ENCODE data around the gene ABAT. TPM values are rescaled to one million over a fixed set of nuclear protein-coding genes. Genes with fewer than 3 reads are reported as not detected.

The ABAT gene
- total and polyA plus RNA-seq, 10 of the 15 experiments (the other 5 are each of a cell fraction or from before 2014, with no cell fraction given) = 1.0 to 10.6 (median 1.9) TPM

- FAIRE-seq (no peak), DNase-seq (ENCODE audit: low read depth, low spot score) (no peak), ATAC-seq (no peak)
- Histone ChIP-seq H2AFZ (ENCODE audit: control insufficient read depth, low read depth, low read length) (no peak overlapping the region), H3K4me1 (ENCODE audit: control insufficient read depth, insufficient read depth, low read length) (no peaks in the 10 kb centered on the region), H3K9me3 (replicated peaks; ENCODE audit: control insufficient read depth, insufficient read depth, low read length) (no peaks in the 10 kb centered on the region; the same call in 2 of the 3 replicates), H3K4me2 (ENCODE audit: control insufficient read depth, insufficient read depth) (no peak overlapping the region), H3K9ac (ENCODE audit: control insufficient read depth, insufficient read depth, low read length) (no peak overlapping the region), H3K27me3 (replicated peaks in 1 of 2; ENCODE audit: control insufficient read depth in 2 of 2, insufficient read depth in 2 of 2, low read length in 1 of 2) (no peaks in the 10 kb centered on the region), H3K4me3 (no peak overlapping the region), H3K27ac (ENCODE audit: control insufficient read depth, insufficient read depth) (no peak overlapping the region), H4K20me1 (ENCODE audit: control insufficient read depth, insufficient read depth) (no peaks in the 10 kb centered on the region; the same call in 1 of the 2 replicates), H3K79me2 (ENCODE audit: control insufficient read depth, insufficient read depth, low read length) (no peaks in the 10 kb centered on the region), H3K36me3 (ENCODE audit: control insufficient read depth in 2 of 2, insufficient read depth in 2 of 2, low read length in 1 of 2) (no peaks in the 10 kb centered on the region)
- intact Hi-C loops (cut with micrococcal nuclease; ENCODE audit: unreplicated experiment) (no loop called here), in situ Hi-C loops (cut with MboI) (no loop called here)
- ChIA-PET POLR2A (no interaction called here), CTCF (interaction anchor here (0.9 kb wide), 1 partner anchor 13 kb away, joined by 3 read pairs; no protein-coding TSS in a partner anchor), SMC1A (ENCODE audit: uncharacterized antibody, unreplicated experiment) (interaction anchor here (0.6 kb wide), 2 partner anchors 25 to 53 kb away, joined by 3 read pairs; no protein-coding TSS in a partner anchor), RAD21 (ENCODE audit: unreplicated experiment) (no interaction called here)
- 63% methylated on average over 9 of the region's 9 CpGs for WGBS (ENCODE audit: insufficient coverage, insufficient replicate concordance, low lambda C conversion rate, missing lambda C conversion rate)
- BruUV-seq (replicated peaks) = no TSS peak
- TF ChIP-seq ATF7 (IDR thresholded peaks at IDR 0.05; ENCODE audit: low read depth) (no peak), ZNF217 (IDR thresholded peaks at IDR 0.05) (no peak), PBX3 (IDR thresholded peaks at IDR 0.05; ENCODE audit: insufficient replicate concordance, low read depth, low read length) (no peak), TBL1XR1 (IDR thresholded peaks at IDR 0.05; ENCODE audit: low read depth, low read length) (no peak), SIX5 (IDR thresholded peaks at IDR 0.05; ENCODE audit: low read depth, low read length, severe bottlenecking) (no peak), BCLAF1 (IDR thresholded peaks at IDR 0.05) (no peak)
- TF ChIP-seq, protein P1, sequence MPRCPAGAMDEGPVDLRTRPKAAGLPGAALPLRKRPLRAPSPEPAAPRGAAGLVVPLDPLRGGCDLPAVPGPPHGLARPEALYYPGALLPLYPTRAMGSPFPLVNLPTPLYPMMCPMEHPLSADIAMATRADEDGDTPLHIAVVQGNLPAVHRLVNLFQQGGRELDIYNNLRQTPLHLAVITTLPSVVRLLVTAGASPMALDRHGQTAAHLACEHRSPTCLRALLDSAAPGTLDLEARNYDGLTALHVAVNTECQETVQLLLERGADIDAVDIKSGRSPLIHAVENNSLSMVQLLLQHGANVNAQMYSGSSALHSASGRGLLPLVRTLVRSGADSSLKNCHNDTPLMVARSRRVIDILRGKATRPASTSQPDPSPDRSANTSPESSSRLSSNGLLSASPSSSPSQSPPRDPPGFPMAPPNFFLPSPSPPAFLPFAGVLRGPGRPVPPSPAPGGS (IDR thresholded peaks at IDR 0.05; ENCODE audit: borderline replicate concordance, insufficient read depth, low read depth, low read length, poor library complexity, severe bottlenecking) = no peak
Measured at GRCh38 chr16:8682551-8683259, 8.3 kb downstream of the ABAT start.

Data from GM12878 (cell line).